Suprapubic skin (tissue), 4 donors: ENCODE data around the gene PLCL1. TPM values are rescaled to one million over a fixed set of nuclear protein-coding genes. Genes with fewer than 3 reads are reported as not detected.

ENCODE experiments used
- DNase-seq, 2 donors: peaks; one replicate each; pipeline ENCODE4 v3.0.0-alpha.2; 2019; ENCODE audit warnings: low spot score in 2 of 2
- H3K27ac ChIP-seq: fragments of 200-600 bp; sonication (generic); one replicate; pipeline ENCODE4 v1.5.1; 2019
- H3K27me3 ChIP-seq: fragments of 200-600 bp; sonication (generic); one replicate; pipeline ENCODE4 v1.5.1; 2019
- H3K36me3 ChIP-seq: fragments of 200-600 bp; sonication (generic); one replicate; pipeline ENCODE4 v1.5.1; 2019
- H3K4me1 ChIP-seq: fragments of 200-600 bp; sonication (generic); one replicate; pipeline ENCODE4 v1.5.1; 2019
- H3K4me3 ChIP-seq: fragments of 200-600 bp; sonication (generic); one replicate; pipeline ENCODE4 v1.5.1; 2019; ENCODE audit warnings: mild to moderate bottlenecking
- H3K9me3 ChIP-seq: fragments of 200-600 bp; sonication (generic); one replicate; pipeline ENCODE4 v1.5.1; 2019
- CTCF ChIP-seq, 2 donors: fragments of 200-600 bp in 1 of 2; fragments of 450-650 bp in 1 of 2; sonication (generic) in 1 of 2; IDR thresholded peaks; one replicate each; pipeline ENCODE4 v1.5.1; 2016 to 2019; ENCODE audit warnings: antibody characterized with exemption in 2 of 2, mild to moderate bottlenecking in 1 of 2, moderate library complexity in 1 of 2
- EP300 ChIP-seq: sonication (generic); formaldehyde crosslinking; IDR thresholded peaks from one replicate; pipeline ENCODE4 v1.6.1; 2017; ENCODE audit warnings: antibody characterized with exemption
- POLR2A ChIP-seq, 2 donors: fragments of 450-650 bp; IDR thresholded peaks; one replicate each; pipeline ENCODE4 v1.6.1; 2017; ENCODE audit warnings: antibody characterized with exemption in 2 of 2, mild to moderate bottlenecking in 2 of 2, moderate library complexity in 2 of 2
- POLR2AphosphoS5 ChIP-seq, 3 donors: sonication (generic); formaldehyde crosslinking; IDR thresholded peaks; one replicate each; pipeline ENCODE4 v1.6.1; 2017; ENCODE audit warnings: antibody characterized with exemption in 3 of 3
- WGBS: methylation state at CpG from one replicate; pipeline ENCODE4 v1.1.5; 2018; 5-methylcytosine and 5-hydroxymethylcytosine counted together
- total RNA-seq, 4 donors: library from RNA; depleted of rRNA; stranded (reverse); fragments of >200 nt; gene quantifications; one replicate each; pipeline ENCODE4 v1.1.0, GENCODE V29; 2016

The PLCL1 gene
- total RNA-seq, 4 donors from 2014 or later = 2.4 to 2.6 (median 2.5) TPM

- no peak for DNase-seq
- Histone ChIP-seq H3K4me3 (no peak overlapping the region), H3K9me3 (no peaks in the 10 kb centered on the region), H3K27ac (no peak overlapping the region), H3K36me3 (no peaks in the 10 kb centered on the region), H3K27me3 (no peaks in the 10 kb centered on the region), H3K4me1 (no peaks in the 10 kb centered on the region)
- 90% methylated on average over 1 of the region's 1 CpG for WGBS
- TF ChIP-seq POLR2AphosphoS5 (IDR thresholded peaks at IDR 0.05) (no peak), CTCF (IDR thresholded peaks at IDR 0.05) (no peak)
Measured at GRCh38 chr2:198042189-198042588, 237.8 kb downstream of the PLCL1 start.

DNA sequence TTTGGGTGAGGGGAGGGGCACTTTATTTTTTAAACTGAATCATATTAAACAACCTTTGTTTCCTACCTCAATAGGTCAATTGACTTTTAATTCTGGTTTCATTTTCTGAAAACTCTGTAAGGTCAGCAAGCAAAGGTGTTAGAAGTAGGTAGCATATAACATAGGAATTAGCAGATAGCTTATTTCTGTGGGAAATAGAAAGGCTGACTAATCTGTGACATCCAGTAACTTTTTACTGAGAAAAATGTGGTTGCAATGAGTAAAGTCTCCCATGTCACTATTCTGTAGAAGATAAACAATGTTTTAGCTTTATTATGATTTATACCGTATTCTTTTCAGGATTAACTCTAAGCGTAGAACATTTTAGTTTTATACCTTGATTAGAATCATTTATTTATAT is 240.4 kb downstream of the PLCL1 start:
- WGBS = 75% methylated on average over 2 of the region's 2 CpGs
- Histone ChIP-seq H3K9me3 (no peaks in the 10 kb centered on the region), H3K4me3 (no peak overlapping the region), H3K27ac (no peak overlapping the region), H3K4me1 (no peaks in the 10 kb centered on the region), H3K27me3 (no peaks in the 10 kb centered on the region), H3K36me3 (no peaks in the 10 kb centered on the region)
- TF ChIP-seq POLR2A (IDR thresholded peaks at IDR 0.05) (no peak), CTCF (IDR thresholded peaks at IDR 0.05) (no peak), EP300 (no peak), POLR2AphosphoS5 (IDR thresholded peaks at IDR 0.05) (no peak)
- DNase-seq = no peak

DNA sequence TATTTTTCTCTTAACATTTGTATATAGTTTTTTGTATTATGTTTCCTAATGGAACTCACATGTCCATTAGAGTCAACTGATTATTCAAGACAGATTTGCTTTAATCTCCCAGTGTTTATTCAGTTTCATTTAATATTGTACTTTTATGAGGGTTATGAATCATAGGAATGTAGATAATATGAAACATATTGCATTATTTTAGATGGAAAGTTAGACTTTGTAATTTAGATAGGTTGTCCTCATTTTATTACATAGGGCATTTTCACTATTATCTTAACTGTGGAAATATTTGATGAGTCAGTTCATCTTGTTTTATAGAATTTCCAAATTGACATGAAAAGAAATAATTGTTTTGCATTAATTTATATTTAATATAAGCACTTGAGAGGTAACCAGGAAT is 240.8 kb downstream of the PLCL1 start:
- TF ChIP-seq POLR2AphosphoS5 (IDR thresholded peaks at IDR 0.05) (no peak), POLR2A (IDR thresholded peaks at IDR 0.05) (no peak), CTCF (IDR thresholded peaks at IDR 0.05) (no peak), EP300 (no peak)
- H3K27ac ChIP-seq = no peak overlapping the region
- H3K27me3 ChIP-seq = no peaks in the 10 kb centered on the region
- no peak for DNase-seq
- no peaks in the 10 kb centered on the region for H3K4me1 ChIP-seq
- H3K4me3 ChIP-seq = no peak overlapping the region
- no peaks in the 10 kb centered on the region for H3K36me3 ChIP-seq
- no peaks in the 10 kb centered on the region for H3K9me3 ChIP-seq

- WGBS = 69% methylated on average over 2 of the region's 2 CpGs
Measured at GRCh38 chr2:198052741-198053140, 248.3 kb downstream of the PLCL1 start.

DNA sequence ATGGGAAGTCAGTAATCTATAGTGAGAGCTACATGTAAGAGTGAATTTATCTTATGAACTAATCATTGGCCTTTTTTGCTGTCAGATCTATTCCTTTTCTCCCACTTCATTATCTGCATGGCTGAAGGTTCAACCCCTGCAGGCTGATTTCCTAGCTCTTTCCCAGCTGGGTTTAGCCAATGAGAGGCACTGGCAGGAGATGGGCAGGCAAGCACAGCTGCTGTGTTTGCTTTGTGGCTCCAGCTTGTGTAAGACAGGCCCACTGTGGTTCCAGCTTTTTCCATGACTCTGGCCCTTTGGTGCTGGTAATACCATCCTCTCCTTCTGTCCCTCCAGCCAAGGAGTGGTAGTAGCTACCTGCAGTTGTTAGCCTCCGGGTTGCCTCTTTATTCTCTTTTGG is 248.8 kb downstream of the PLCL1 start:
- no peak overlapping the region for H3K4me3 ChIP-seq
- H3K36me3 ChIP-seq = no peaks in the 10 kb centered on the region
- no peak for DNase-seq
- 100% methylated on average over 1 of the region's 1 CpG for WGBS
- no peak overlapping the region for H3K27ac ChIP-seq
- H3K27me3 ChIP-seq = no peaks in the 10 kb centered on the region
- TF ChIP-seq POLR2AphosphoS5 (IDR thresholded peaks at IDR 0.05) = no peak
- TF ChIP-seq POLR2A (IDR thresholded peaks at IDR 0.05) = no peak
- no peak for TF ChIP-seq EP300
- TF ChIP-seq CTCF (IDR thresholded peaks at IDR 0.05) = no peak
- no peaks in the 10 kb centered on the region for H3K9me3 ChIP-seq
- H3K4me1 ChIP-seq = no peaks in the 10 kb centered on the region

More at GRCh38 chr2:198052741-198053140, 248.3 kb downstream of the PLCL1 start:
- Histone ChIP-seq H3K27me3 (no peaks in the 10 kb centered on the region), H3K27ac (no peak overlapping the region), H3K36me3 (no peaks in the 10 kb centered on the region), H3K4me3 (no peak overlapping the region), H3K4me1 (no peaks in the 10 kb centered on the region), H3K9me3 (no peaks in the 10 kb centered on the region)
- TF ChIP-seq CTCF (IDR thresholded peaks at IDR 0.05) (no peak), POLR2AphosphoS5 (IDR thresholded peaks at IDR 0.05) (no peak), POLR2A (IDR thresholded peaks at IDR 0.05) (no peak), EP300 (no peak)
- DNase-seq = no peak
